HG03135 (cell line): ENCODE measurements around the gene AFF3.
"Not testable (repeated sequence)": the region's sequence is repeated elsewhere in the genome, so short reads cannot be mapped to it uniquely, and the experiment has no call there.

Experiments used
- ATAC-seq: cut with Tn5 transposase; IDR thresholded peaks from one replicate; pipeline ENCODE4 v1.9.1; 2021; ENCODE audit warnings: mild to moderate bottlenecking, moderate library complexity; ENCODE audit not compliant: unreplicated experiment

The AFF3 gene

DNA sequence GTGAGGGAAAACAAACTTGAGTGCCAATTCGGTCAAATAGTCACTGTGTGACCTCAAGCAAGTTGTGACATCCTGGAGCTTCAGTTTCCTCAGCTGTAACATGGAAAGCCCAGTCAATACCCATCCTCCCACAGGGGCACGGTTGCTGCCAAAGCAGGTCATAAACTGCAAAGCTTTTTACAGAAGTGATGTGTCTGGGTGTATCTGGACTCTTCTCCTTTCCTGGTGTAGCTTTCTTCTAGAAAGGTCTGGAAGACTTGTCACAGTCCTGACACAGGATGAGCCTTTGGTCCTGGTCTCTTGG lies 4.2 kb upstream of the AFF3 start:
- ATAC-seq: no peak

DNA sequence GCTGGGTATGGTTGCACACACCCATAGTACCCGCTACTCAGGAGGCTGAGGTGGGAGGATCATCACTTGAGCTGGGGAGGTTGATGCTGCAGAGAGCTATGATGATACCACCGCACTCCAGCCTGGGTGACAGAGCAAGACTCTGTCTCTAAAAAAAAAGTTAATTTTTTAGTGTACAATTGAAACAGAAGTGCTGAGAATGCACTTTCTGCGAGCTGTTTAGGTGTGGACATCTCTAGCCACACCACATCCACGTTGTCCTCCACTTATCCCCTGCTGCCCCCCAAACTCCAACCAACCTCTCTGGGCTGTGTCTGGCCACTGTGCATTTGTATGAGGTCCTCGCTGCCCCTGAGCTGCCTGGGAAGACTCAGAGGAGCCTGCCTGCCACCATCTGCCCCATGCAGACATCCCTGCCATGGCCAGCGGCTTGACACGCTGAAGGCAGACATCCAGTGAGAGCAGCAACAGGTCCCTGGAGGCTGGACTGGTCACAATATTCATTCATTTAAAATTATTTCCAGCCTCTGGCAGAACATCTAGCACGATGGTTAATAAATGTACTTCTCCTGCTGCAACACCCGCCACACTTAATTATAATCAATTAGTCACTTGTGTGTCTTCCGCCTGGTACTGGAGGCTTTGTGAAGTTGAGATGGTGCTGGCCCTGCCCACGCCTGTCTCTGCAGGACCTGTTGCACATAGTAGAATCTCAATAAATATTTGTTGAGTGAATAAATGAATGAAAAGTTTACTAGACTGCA lies 3.7 kb upstream of the AFF3 start:
- ATAC-seq: no peak

DNA sequence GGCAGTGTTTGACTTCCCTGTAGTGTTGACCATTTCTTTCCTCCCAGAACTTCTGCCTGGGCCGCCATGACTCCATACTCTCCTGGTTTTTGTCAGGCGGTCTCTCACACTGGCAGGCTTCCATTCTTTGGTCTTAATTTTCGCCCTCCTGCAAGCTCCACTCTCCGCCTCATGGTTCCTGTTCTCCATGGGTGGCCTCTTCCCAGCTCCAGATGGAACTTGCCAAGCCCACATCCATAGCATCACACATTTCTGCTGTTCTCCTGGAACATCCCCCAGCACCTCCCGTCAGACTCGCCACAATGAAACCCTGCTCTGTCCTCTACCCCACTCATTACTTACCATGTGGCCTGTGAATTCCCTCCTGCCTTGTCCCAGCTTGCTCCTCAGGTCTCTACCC lies 896 bp upstream of the AFF3 start:
- ATAC-seq: no peak

DNA sequence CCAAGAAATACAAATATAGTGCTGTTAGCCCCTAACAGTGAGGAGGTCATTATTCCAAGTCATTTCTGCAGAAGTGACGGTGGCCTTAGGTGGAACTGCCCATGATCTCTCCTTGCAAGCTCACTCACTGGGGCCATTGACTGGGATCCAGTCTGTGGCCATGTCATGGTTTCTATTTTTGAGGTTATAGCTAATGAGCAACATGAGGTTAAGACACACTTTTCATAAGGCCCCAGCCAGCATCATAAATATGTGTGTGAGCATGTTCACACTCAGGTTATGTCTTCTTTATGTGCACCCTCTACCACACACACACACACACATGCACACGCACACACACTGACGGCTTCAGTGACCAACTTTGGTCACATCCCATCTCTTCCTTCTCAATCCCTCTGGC lies 484 bp downstream of the AFF3 start:
- no peak for ATAC-seq

DNA sequence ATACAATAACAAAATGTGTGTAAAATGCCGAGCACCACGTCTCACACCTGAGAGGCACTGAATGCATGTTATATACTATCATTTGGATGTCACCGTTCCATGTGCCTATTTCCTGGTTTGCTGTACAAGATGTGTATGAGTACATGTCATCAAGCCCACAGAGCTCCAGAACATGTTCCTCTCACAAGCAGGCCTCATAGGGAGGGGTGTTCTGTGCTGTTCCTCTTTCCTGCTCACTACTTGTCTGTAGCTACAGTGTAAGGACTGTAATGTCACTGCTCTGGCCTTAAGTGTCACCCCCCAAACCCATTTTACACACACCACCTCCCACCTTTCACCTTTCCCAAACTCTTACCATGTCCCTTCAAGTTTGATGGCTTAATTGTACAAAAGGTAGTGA lies 1.8 kb downstream of the AFF3 start:
- no peak for ATAC-seq

DNA sequence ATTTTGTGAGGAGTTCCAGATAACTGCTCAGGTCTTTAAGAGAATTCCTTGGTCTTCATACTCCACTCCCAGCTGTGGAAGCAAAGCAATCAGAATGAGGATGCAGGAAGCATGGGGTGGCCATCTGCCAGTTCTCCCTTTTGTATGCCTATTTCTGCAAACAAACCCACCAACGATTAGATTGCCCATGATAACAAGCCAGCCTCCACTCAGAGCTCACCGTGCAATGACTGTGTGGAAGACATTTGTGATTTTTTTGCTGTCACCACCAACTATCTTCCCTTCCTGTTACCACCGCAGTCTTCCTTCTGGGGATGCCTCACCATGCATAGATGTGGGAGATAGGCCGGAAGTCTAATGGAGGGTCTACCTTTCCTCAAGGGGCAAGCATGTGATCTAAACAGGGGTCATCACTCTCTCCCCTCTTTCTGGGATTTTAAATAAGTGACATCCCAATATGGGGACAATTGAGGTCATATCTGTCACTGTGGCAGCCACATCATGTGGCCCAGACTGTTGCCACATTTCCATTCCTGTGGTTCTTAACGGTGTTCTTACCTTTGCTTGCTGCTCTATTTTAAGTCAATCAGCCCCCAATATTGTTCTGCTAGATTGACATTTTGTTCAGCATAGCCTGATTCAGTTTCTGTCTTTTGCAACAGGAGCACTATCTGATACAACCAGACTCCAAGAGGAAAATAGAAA lies 4.4 kb downstream of the AFF3 start:
- no peak for ATAC-seq

DNA sequence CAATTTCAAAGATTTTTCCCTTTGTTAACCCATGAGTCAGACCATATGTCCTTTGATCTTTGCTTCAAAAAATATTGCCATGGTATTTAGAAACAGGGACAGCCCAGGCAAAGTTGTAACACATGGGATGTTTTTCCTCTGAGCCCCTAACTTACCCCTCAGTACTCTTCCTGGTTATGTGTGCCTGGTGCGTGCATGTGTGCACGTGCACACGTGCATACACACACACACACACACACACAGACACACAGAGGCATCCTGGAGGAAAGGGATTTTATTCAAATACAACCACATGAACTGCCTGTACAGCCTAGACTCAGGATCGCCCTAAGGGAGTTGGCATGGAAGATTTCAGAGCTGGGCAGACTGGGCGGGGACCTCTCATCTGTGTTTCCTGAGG lies 5.1 kb downstream of the AFF3 start:
- no peak for ATAC-seq

DNA sequence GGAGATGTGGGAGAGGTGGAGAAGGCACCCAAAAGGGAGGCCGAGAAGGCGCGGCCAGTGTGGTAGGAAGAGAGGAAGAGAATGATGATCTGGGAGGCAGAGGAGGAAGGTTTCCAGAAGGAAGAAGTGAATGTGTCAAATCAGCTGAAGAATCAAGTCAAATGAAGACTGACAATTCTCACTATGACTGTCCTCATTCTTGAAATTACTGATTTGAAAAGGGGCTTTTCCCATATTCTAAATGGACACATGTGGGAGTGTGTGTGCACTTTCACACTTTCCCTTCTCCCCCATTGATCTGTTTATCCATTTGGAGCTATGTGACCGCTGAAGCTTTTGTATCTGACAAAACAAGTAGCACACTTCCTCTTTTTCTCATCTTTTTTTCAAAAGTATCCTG lies 6.1 kb downstream of the AFF3 start:
- no peak for ATAC-seq

DNA sequence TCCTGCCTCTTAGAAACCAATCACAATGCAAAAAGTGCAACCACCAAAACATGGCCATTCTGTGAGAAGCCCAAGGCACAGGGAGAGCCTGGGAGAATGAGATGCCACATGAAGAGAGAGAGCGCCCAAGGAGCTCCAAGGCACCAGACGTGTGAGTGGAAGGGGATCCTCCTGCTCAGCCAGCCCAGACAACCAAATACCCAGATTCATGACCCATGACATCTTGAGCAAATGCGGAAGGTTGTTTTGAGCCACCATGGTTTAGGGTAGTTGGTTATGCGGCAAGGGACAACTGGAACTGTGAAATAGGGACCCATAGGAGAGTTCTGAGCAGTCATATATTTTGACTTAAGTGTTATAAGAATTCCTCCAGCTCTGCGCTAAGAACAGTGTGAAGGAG lies 7.0 kb downstream of the AFF3 start:
- ATAC-seq: no peak

DNA sequence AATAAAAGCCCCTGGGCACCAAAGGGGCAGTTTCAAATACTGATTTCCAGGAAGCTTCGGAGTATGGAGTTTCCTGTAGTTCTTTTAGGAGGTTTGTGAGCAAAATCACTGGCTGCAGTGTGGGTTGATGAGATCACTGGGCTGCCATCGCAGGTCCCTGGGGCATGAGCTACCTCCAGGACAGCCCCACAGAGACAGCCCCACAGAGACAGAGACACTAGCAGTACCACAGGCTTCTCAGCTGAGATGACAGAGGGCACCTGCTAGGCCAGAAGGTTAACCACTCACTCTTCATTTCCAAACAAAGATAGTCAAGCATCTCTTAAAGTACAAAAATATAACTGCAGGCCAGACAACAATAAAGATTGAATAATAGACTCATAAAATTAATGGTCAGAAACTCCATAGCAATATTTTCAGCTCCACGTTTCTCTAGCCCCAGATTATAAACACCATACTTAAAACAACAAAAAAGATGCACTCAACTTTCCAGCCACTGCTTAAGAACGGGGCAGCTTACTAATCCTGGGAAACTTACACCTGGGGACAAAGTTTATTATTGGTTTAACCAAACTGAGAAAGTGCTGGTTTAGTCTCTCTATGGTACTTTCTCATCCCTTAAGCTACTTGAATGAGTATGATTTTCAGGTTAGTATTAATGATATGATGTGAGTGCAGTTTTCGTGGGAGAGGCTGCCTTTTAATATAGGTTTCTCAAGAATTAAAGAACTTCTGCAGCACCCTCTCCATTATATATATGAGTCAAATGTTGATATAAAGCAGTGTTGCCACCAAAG lies 11.6 kb downstream of the AFF3 start:
- no peak for ATAC-seq

DNA sequence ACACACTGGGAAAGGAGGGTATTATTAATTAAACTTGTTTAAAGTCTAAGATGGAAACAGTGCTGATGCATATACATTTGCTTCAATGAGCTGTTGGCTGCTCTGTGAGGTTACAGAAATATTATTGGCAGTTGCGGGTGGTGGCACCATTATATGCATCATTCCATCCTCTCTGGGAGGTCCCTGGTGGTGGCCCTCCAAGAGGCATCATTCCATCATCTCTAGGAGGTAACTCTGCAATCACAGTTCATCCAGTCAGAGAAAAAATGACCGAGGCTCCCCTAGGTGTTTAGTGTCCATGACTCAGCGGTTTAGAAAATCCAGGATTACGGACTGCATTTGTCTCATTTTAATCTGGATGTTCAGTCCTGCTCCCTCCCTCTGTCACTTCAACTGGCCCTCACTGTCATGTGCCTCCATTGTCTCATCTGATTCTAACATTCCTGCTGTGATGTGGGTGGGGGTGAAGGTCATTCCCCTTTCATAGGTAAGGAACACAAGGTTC lies 15.4 kb downstream of the AFF3 start:
- ATAC-seq: no peak

DNA sequence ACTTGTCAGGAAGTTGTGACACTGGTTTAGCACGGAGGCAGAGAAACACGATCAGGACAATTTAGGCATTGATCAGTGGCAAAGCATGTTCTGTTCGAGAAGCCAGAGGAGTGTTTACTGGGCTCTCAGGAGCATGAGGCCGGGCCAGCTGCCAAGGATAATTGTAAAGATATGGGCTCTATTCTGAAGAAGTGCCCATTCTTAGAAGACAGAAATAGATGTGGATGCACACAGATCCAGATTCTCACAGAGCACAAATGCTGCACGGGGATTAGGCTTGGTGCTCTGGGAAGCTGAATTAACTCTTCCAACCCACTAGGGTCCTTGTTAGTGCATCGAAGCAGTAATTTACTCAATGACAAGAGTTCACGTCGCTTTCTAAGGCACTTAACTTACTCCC lies 16.2 kb downstream of the AFF3 start:
- ATAC-seq: no peak

DNA sequence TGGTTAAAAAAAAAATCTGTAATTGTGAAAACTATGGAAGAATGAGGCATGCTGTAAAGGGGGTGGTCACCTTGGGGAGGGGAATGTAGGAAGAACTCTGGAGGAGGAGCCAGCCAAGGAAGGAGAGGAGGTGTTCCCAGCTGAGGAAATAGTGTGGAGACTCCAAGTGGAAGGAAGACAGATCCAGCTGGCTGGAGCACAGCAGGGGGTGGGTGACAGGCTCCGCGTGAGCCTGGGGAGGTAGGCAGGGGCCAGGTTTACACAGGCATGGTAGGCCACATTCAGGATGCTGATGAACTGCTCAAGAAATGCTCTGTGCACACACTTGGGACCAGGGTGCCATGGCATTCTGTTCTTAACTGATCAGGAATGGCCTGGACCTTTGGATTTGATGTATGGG lies 16.8 kb downstream of the AFF3 start:
- no peak for ATAC-seq

DNA sequence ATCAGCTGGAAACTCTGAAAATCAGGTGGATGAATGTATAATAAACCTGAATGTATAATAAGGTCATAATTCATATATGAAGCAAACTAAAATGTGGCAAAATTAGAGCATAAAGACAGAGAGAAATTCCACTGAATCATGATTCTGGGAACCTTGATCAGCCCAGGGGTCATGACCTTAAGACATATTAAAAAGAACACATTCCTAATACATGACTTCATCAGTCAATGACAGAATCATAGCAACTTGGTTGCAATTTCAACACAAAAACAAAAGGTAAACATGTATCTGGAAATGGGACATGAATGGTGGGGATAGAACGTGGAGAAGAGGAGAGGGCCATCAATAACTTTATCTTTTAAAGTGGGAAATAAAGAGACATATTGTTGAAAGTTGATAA lies 17.6 kb downstream of the AFF3 start:
- no peak for ATAC-seq

DNA sequence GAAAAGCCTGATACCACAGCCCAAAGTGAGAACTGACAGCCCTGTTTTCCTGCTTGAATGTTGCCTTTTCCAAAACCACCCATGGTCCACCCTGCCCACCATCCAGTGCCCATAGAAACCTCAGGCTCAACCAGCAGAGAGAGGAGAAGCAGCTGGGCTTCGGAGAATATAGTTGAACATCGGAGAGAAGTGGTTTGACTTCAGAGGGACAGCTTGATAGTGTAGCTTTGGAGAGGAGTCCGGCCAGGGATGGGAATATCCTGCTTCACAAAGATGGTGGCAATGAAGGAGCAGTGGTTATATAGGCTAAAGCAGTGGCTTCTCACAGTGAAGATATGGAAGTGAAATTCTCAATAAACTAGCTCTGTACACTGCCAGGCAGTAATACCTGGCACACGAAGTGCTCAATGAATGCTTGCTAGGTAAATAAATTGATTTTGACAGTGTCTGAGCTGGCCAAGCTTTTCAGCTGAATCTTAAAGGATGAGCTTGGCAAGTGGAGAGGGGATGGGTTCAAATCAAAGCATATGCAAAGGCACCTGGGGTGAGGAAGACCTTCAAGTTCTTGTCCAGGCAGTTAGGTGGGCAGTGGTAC lies 21.2 kb downstream of the AFF3 start:
- no peak for ATAC-seq

DNA sequence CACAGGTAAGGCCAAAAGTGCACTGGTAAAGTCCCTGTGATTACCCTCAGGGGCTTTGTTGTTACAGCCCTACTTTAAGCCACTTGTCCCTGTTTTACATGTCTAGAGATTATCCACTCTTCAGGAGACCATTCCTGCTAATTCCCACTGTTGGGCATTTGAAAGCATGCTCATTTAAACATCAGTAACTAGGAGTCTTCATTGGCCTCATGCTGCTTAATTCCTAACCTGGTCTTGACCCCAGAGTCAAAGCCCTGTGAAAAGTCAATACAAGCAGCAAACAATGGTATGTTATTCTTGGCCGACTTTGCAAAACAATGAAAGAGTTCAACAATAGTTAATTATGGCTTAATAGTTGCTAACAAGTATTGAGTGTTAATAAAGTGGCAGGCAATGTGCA lies 23.2 kb downstream of the AFF3 start:
- no peak for ATAC-seq

DNA sequence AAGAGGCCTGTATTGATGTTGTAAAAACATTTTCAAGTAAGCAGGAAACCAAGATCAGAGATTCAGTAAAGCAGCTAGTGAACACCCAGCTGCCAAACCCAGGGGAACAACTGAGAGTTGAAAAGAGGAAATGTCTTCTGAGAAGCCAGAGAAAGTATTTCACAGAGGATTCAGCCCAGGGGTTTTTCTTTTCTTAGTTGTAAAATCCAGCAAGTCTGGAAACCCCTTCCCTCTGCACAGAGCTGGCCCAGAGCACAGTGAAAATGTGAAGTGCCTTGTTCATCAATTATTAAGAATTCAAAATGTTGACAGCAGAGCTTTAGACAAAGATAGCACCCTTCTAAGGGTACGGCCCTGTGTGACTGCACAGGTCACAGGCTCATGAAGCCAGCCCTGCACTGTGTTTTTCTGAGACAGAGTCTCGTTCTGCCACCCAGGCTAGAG lies 28.4 kb downstream of the AFF3 start:
- ATAC-seq: peak; percentile 67

DNA sequence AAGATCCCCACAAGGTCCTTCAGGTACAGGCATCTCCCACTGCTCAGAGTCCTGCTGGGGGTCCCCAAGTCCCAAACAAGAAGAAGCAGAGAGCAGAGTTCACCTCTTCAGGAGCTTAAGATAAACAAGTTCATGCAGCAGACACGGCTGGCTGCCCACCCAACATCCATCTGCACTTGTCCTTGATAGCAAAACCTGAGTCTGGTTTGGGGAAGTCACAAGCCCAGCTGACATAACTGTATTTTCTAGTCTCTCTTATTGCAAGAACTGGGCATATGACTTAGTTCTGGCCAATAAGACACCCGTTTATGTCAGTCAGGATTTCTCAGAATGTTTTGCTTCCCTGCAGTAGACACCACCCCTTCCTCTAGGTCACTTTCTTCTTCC lies 31.8 kb downstream of the AFF3 start:
- no peak for ATAC-seq

DNA sequence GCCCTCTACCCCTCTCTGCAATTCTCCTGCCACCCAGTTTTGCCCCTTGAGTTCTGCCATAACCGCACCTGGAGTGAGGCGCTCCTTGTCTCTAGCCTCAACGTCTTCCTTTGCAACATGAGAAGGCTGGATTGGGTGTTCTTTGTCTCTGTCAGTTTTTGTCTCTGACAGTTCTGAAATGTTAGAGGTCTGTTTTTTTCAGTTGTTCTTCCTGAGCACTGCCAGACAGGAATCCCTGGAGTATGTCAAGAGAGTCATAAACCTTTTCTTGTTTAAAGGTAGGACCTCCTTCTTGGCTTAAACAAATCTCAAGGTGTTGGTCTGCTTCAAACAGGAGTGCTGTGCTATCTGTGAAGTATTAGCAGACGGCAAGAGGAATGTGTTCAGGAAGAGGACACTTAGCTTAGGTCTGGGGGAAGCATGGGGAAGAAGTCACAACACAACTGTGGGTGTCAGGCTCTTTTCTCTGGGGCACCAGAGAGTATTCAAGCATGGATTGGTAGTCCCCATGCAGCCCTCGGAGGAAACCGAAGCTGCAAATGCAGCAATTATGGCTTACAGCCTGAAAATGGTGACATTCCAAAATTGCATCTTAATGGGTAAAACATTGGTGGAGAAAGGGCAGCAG lies 32.3 kb downstream of the AFF3 start:
- no peak for ATAC-seq

DNA sequence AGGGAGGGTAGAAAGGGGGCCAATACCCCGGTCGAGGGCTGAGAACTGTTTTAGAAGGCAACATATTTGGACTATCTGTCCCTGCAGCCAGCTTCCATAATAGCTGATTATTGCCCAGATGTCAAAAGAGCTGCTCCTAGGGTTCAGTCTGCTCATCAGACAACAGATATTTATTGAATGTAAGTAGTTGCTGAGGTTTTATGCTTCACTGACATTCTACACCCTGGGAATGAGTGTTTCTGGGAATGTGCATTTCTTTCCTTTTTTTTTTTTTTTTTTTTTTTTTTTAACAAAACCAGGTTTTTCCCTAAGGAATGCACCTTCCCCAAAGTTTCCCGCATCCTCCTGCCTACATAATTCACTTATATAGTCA lies 33.8 kb downstream of the AFF3 start:
- not testable (repeated sequence) for ATAC-seq
